HG02885 (cell line): ENCODE results near the gene TGFB2.

Experiments used
- ATAC-seq: cut with Tn5 transposase; IDR thresholded peaks from one replicate; pipeline ENCODE4 v1.9.1; 2021; ENCODE audit warnings: mild to moderate bottlenecking; ENCODE audit not compliant: unreplicated experiment, poor library complexity

The TGFB2 gene

GRCh38 chr1:218479436-218480115, 134.4 kb downstream of the TGFB2 start:
- ATAC-seq = no peak

- no peak for ATAC-seq
Measured at GRCh38 chr1:218480137-218480536, 135.0 kb downstream of the TGFB2 start.

GRCh38 chr1:218480588-218481099, 135.5 kb downstream of the TGFB2 start:
- ATAC-seq = no peak

GRCh38 chr1:218481116-218481775, 136.1 kb downstream of the TGFB2 start:
- no peak for ATAC-seq

GRCh38 chr1:218482683-218483082, 137.5 kb downstream of the TGFB2 start:
- no peak for ATAC-seq

GRCh38 chr1:218485241-218485928, 140.2 kb downstream of the TGFB2 start:
- no peak for ATAC-seq

- no peak for ATAC-seq
Measured at GRCh38 chr1:218488531-218488930, 143.4 kb downstream of the TGFB2 start.

GRCh38 chr1:218488986-218489385, 143.8 kb downstream of the TGFB2 start:
- ATAC-seq = no peak

- no peak for ATAC-seq
Measured at GRCh38 chr1:218490406-218490922, 145.3 kb downstream of the TGFB2 start.

GRCh38 chr1:218492874-218493273, 147.7 kb downstream of the TGFB2 start:
- ATAC-seq = no peak

- no peak for ATAC-seq
Measured at GRCh38 chr1:218493986-218494385, 148.8 kb downstream of the TGFB2 start.
